ENCODE results near the gene SASH1.

Gene SASH1

DNA sequence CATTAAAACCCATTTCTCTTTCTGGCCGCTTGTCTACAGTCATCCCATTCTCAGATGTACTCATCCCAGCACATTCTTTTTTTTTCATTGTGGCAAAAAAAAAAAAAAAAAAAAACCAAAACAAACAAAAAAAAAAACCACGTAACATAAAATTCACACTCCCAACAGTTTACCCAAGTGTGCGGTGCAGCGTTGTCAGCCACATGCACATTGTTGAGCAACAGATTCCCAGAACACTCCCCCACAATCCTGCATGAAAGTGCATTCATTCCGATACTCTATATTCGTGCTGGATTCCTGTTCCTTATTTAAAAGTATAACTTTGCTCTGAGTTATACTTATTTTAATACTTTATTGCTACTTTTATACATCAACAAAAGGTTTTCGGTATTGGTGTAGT, 96.0 kb downstream of the SASH1 start:
- no peak for DNase-seq

DNA sequence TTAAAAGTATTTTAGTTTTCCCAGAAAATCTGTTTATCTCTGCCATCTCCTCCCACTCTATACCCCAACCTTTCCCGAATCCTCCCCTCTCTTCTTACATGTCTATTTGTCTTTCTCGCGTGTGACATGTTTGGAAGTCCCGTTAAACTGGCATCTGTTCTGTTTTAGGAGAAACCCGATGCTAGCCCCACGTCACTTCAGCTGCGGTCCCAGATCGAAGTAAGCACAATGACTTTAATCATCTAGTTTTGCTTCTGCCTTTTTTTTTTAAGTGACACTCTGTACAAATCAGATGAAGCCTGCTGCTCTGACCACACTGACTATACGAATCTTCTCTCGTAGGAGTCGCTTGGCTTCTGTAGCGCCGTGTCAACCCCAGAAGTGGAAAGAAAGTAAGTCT, 97.4 kb downstream of the SASH1 start:
- DNase-seq, result no peak

DNA sequence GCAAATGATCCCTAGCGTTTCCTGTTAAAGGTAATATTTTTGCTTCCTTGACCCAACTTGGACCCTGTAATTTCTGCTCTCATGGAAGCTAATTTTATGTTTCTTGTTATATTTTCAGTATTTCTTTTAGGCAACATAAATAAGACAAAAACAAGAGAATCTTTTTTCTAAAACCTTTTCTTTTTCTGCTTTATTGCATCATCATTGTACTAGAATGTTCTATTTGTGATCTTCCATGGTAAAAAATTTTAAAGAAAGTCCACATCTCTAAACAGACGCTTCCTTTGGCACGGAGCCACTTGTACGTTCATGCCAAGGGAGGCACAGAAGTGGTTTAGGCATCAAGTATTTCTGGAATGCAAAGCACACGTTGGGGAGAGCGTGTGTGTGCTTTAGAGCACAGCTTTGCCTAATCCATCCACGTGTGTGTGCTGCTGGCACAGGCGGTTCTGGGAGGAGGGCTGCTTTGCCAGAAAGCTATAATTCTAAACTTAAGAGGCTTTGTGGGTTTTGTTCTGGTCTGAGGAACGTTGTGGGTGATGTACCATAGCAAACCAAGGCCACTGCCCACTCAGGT, 98.3 kb downstream of the SASH1 start:
- DNase-seq, result no peak

DNA sequence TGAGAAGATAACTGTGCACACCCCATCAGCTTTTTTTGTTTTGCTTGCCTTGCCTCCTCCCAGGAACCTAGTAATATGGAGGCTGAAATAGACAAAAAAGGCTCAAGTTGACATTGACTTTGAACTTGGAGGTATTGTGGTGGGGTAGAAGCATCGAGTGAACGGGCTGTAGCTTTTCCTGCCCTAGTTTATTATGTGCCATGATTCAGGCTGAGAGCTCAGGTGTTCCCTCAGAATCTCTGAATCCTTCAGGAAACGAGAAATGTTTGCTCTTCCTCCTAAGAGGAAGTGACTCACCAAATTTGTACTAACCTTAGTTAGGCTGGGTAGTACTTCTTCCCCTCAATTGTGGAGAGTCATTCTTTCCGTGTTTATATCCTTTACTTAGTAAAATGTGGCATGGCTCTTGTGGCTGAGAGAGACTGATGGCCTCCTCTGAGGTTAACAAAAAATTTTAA, 98.8 kb downstream of the SASH1 start:
- no peak for DNase-seq

DNA sequence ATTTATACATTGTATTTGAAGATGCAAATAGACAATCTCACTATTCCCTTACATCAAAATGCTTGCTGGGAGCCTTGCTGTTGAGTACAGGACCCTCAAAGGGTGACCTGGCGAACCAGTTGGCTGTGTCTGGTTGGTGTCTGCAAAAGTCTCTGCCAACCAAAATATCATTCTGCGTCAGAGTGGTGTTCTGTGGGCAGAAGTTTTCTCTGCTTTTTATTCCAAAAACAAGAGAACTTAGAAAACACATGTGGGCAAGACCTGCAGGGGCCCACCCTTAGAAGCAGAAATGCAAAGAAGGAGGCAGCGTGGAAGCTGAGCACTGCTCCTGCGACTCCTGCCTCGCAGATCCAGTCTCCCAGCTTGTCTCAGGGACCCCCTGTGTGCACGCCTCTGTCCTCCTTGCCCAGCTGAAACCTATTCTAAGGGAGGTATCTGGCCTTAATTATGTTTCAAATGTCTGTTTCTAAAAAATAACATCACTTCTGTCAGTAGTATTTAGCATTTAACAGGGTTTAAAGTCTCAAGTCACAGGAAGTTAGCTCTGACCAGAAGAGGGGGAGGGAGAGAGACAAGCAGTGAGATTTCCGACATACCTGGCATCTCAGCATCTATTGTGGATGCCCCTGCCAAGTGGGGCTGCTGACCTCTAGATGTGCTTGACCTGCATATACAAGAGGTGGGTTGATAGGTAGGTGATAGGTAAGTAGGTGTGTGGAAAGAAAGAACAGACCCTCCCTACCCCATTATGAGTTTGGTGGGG, 101.3 kb downstream of the SASH1 start:
- DNase-seq, result no peak

DNA sequence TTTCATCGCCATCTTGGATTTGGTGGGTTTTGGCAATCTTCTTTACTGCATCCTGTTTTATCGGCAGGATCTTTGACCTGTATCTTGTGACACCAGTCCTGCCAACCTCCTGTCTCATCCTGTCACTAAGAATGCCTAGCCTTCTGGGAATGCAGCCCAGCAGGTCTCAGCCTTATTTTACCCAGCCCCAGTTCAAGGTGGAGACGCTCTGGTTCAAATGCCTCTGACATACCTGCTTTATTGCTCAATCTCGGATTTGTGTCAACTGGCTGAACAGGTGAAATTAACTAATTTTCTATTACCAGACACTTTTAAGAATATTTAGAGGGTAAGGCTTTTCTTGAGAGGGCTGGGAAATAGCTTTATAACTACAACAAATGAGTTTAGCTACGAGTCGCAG, 102.5 kb downstream of the SASH1 start:
- no peak for DNase-seq

DNA sequence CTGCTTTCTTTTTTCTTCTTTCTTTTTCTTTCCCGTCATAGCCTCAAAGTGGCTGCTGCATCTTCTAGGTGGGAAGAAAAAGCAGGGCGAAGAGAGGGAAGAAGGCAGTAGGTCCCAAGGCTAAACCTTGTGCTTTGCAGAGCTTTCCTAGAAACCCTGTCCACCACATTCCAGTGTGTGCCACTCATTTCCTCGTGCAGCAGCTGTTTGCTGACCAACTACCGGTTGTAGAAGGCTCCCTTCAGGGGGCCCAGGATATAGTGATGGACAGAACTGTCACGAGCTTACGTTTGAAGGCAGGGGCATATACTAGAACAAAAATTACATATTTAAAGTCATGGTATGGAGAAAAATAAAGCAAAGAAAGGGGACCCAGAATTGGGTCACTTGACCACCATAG, 103.0 kb downstream of the SASH1 start:
- DNase-seq, result no peak

DNA sequence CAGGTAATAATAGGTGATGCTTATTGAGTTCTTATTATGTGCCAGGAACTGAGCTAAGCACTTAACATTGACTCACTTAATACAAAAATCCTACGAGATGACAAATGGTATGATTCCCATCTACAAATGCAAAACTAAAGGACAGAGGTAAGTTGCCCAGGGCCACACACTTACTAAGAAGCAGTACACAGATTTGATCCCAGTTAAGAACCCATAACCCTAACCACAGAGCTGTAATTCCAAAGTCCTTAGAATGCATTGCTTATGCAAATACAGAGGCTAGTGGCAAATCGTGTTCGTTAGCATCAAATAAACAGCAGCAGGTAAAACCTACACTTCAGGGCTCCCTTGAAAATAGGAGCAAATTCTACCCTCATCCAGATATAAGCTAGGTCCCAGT, 104.0 kb downstream of the SASH1 start:
- no peak for DNase-seq

DNA sequence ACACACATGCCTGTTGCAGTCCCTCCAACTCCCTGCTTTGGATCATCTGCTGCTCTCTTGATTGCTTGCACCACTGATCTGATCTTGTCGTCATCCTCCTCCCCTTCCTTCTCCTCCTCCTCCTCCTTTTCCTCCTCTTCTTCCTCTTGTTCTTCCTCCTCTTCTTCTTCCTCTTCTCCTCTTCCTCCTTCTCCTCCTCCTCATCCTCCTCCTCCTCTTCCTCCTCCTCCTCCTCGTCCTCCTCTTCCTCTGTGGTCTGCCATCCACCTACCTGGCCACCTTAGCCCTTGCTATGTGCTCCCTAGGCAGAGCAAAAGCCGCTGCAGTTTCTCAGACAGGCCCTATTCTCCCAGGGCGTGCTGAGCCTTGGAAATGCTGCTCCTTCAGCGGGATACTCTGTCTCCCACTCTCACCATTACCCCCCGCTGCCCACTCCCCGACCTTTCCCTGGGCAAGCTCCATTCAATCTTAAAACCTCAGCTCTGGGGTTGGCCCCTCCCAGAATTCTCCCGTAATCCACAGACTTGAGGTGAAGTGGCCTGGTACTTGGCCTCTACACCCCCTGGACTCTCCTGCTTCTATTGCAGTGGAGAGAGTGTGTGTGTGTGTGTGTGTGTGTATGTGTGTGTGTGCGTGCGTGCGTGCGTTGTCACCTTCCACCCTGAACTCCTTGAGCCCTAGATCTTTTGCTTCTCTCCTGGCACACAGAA, 105.0 kb downstream of the SASH1 start:
- DNase-seq, result no peak

DNA sequence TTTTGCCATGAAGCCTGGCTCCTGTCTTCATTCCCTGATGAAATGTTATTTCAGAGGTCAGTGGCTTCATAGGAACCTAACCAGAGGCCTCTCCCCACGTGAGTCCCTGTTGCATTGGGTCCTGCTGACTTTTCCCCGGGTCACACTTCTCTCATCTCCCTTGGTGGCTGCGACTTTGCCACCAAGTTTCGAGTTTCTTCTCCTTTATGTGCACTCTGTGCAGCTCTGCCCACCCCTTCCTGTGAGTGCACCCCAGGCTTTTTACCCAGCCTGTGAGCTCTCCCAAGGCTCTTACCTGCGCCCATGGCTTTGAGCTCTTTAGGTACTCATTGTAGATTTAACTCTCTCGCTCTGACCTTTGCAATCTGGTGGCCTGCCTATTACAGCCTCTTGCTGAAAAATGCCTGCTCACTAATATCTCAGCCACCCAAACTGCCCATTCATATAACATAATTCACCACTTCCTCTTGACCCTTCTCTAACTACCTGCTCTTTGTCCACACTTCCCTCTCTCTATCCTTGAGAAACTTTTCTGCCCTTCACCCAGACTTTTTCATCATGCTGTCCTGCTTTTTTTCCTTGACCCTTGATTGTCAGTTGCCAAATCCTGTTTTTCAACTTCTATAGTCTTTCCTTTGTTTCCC, 105.9 kb downstream of the SASH1 start:
- no peak for DNase-seq

DNA sequence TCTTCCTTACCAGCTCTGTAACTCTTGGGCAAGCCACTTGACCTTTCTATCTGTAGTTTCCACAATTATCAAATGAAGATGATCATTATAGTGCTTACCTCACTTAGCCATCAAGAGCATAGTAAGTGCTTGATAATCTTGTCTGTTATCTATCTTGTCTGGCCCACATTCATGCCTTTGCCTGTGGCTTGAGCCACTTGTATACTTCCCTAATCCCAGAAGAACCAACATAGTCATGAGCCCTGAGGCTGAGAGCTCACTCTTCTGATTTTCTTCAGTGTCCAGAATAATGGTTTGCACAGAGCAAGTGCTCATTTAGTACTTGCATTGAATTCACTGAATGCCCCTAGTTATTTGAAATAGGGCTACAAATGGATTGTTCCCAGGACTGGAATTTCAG, 108.2 kb downstream of the SASH1 start:
- DNase-seq, result no peak

DNA sequence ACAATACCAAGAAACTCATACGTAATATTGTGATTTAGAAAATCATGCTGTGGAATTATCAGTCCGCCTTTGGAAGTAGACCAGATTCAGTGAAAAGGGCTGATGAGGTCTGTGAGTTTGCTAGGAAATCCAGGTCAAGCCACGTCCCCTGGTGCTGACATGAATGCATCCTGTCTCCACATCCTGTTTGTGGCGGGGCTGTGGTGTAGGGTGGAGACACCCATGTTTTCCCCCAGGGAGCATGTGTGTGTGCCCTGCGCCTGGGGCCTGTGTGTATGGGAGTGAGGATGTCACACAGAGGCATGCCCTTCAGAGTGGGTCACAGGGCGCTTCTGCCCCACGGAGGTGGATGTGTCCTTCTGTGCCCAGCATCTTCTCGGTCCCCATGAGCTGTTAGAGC, 109.1 kb downstream of the SASH1 start:
- DNase-seq, result peak; percentile 32

DNA sequence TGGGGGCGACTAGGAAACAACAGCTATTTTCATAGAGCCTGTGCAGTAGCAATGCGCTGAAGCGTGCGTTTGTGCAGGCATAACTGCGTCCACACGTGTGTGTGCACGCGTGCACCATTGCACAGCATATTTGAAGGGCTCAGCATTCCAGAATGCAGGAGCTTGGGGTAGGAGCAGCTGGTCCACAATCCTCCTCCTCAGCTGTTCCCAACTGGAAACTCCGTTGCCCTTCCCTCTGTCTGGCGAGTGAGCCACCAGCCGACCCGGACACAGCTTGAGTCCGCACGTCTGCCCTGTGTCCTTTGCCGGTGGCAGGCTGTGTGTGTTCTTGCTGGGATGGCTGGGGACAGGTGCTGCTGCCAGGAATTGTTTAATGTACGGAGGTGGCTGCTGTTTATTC, 110.2 kb downstream of the SASH1 start:
- DNase-seq, result no peak

DNA sequence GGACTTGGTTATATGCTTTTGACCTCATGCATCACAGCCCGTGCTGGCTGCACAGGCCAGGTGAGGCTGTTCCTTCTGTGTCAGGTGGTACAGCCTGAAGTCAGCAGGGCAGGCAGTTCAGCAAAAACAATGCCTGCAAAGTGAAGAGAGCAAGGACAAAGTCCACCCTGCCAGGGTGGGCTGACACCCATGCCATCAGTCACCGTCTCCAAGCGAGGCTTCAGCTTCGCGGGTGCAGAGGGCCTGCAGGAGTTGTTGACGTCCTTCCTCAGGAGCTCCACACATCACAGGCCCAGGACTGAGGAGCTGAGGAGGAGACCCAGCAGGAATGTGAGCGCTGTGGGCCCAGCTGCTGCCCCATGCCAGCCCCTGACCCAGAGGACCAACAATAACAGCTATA, 111.3 kb downstream of the SASH1 start:
- no peak for DNase-seq

DNA sequence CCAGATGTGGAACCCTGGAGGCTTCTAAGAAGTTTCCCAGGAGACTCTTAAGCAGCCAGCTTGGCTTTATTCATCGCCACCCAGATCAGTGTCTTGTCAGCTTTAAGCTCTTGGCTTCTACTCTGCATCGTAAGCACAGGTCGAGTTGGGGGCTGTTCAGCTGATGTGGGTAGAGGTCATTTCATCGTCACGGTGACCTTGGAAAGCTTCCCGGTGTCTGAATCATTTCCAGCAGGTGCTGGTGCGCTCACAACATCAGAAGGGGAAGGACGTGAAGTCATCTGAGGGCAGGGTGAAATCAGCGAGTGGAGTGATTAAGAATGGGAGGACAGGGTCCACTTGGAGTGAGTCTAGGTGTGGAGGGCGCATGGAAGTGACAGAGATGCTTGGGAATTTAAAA, 112.6 kb downstream of the SASH1 start:
- DNase-seq, result no peak

DNA sequence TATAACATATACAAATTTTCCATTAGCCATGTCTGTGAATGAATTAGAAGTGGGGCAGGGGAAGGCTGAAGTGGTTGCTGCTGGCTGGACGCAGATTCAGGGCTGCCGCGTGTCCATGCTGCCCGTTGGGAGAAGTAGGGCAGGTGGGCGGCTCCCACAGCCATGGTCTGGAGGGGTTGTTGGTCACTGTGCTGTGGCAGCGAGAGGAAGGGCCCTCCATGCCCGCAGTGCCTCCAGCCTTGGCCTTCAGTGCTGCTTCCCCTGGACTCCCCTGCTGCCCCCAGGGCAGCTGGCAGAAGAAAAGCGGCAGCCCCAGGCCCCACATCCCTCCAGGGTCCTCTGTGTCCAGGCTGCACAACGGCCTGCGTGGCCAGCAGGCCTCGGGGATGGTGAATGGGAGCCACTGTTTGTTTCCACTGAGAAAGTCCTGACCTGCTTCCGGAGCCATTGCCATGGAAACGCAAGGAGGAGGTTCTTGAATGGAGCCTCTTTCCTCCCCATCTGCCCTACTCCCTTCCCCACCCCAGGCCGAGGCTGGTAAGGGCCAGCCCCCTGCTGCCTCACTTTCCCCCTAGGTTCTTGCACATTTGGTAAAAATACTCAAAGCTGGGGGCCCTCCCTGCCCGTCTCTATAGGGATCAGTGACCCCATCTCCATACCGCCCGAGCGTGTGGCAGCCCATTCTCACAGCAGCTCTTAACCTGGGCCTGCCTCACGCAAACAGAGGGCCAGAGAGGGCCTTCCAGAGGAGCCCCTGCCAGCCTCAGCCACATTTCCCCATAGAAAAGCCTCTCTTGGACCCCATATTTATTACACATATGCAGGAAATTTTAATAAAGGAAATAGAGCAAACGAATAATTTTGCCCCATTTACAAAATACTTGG, 113.3 kb downstream of the SASH1 start:
- no peak for DNase-seq

DNA sequence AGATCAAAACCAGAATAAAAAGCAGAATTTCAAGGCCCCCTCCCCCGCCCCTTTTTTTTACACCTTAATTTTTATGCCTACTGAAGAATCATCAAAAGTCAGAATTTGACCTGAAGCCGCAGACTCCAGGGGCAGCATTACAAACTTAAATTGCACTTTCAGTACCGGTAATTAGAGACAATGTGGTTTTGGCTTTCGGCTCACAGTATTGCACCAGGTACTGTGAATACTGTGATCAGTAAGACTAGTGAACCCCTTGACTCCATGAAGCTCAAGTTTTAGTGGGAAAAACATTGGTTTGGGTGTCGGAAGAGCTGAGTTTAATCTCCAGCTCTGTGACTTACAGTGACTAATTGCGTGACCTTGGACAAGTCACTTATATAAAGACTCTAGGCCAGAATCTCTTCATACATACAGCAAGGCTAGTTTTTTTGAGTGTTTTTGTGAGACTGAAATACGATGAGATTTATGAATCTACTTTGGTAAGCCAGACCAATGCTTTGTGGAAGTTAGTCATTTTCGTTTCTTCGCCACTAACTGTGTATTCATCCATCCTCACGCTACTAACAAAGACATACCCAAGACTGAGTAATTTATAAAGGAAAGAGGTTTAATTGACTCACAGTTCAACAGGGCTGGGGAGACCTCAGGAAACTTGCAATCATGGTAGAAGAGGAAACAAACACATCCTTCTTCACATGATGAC, 114.7 kb downstream of the SASH1 start:
- no peak for DNase-seq

DNA sequence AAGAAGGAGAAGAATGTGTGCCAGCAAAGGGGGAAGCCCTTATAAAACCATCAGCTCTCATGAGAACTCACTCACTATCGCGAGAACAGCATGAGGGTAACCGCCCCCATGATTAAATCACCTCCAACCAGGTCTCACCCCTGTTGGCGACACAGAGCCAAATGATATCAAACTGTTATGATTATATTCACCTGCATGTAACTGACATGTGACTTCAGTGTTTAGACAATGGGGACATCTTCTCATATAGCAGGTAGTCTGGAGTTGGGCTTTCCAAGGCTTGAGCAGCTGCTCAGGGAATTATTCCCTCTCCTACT, 115.2 kb downstream of the SASH1 start:
- DNase-seq, result no peak

DNA sequence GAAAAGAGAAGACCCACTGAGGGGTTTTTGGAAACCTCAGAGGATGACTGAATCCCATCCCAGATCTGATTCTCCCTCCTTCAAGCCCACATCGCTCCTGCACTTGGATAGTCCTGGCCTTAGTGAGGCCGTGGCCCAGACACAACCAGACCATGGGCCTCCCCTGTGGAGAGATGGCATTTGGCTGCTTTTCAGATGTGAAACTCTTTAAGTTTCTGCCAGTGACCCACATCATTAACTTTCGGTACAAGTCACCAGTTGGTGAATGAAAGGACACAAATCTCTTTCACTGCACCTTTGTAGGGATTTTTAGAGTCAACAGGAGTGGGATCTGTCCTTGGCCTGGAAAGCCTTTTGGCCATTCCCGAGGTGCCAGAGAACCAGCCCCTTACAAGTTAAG, 116.6 kb downstream of the SASH1 start:
- no peak for DNase-seq

DNA sequence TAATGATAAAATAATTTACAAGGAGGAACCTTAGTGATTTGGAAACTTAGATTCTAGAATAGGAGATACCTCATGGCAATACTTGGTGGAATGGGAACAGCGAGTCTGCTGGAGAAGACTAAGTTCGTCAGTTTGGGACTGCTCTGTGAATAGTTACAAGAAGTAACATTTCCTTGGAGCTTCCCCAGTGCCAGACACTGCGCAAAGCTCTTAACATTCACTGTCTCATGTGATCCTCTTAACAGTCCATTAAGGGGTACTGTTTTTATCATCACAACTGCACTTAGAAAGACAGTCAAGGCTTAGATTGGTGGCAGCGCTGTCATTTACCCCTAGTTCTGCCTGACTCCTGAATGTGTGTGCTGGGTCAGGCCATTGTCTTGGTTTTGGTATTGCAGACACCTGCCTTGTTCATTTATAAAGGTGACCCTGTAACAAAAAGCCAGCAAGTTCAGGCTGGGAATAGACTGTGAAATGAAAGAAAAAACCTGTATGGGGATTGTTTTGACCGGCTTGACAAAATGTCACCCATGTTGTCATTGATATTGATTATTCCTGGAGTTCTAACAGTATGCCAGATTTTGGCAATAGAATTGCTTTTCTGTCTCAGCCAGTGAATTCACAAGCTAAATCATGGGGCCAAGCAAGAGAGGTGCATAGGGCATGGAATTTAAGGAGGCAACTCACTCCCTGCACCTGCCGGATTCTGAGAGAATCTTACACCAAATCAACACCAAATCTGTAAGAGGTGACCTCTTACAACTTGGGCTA, 118.4 kb downstream of the SASH1 start:
- no peak for DNase-seq

DNA sequence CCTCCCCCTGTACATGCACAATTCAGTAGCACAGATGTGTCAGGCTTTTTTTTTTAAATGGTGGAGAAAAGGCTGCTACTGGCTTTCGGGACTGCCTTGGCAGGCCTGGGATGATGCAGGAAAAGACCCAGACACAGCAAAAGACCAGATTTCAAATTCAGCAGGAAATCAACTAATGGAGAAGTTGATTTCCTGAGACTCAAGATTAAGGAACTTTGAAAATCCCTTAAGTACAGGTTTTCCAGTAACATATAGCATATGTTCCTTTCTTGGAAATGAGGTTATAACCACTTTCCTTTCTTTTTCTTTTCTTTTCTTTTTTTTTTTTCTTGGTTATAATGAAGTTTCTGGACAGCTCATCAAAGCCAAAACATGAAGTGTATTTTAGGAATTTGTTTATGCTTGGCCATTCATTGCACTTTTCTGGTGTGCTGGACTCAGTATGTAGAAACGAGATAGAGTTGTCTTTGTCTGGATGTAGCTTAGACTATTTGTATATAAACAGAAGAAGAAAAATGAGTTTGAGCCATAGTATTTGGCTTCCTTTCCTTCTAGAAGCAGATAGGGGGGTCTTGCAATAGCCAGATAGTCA, 119.4 kb downstream of the SASH1 start:
- DNase-seq, result no peak

Data from activated naive CD4-positive, alpha-beta T cell treated with Interleukin-2 at 50 U/mL for 16 hours (primary cell).